HUDEP-2 (cell line): ENCODE measurements around the gene PCDHA10.

Experiments used
- DNase-seq, 76 experiments: peaks; one replicate each; lab custom pipeline; 2025; ENCODE audit not compliant: unreplicated experiment in 76 of 76; lab: John Stamatoyannopoulos, UW

PCDHA10 gene

GRCh38 chr5:140881889-140882590 is 26.3 kb downstream of the PCDHA10 start, which contains the start of gene PCDHA13:
PCDHA13 (plus strand) TSS chr5:140882124; CDS start chr5:140882269, 145 bp downstream.
- no peak for DNase-seq

GRCh38 chr5:140882591-140882899 is 26.8 kb downstream of the PCDHA10 start:
- DNase-seq, result no peak

GRCh38 chr5:140883373-140883772 is 27.7 kb downstream of the PCDHA10 start:
- no peak for DNase-seq

GRCh38 chr5:140883927-140884697 is 28.4 kb downstream of the PCDHA10 start:
- DNase-seq, result no peak

GRCh38 chr5:140916325-140916724 is 60.6 kb downstream of the PCDHA10 start:
- DNase-seq, result no peak
